Measurements from ENCODE around the gene ING5.
A peak's percentile ranks its signal among the peaks of the same experiment; 100 is the strongest.

Gene ING5

DNA sequence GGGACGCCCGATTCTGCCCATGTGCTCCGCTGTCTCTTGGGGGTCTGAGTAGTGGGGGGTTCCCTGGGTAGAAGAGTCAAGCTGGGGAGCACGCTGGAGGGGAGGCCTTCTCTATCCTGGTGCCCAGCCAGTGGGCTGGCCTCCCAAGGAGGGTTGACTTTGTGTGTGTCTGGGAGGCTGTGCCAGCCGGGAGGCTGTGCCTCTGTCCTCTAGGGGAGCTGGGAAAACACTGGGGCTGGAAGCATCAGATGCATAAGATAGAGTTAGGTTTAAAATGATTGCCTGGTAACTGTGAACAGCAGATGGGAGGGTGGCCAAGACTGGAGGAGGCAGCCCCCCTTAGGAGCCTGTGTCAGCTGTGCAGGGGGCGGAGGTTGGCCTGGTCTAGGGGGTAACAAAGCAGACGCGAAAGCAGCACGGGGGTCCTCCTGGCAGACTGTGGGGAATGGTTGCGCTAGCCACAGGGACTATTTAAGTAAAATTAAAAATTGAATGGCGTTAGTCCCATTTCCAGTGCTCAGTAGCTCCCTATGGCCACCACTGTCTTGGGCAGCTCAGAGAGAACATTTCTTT, 1.3 kb downstream of the ING5 start:
- no peak for DNase-seq

DNA sequence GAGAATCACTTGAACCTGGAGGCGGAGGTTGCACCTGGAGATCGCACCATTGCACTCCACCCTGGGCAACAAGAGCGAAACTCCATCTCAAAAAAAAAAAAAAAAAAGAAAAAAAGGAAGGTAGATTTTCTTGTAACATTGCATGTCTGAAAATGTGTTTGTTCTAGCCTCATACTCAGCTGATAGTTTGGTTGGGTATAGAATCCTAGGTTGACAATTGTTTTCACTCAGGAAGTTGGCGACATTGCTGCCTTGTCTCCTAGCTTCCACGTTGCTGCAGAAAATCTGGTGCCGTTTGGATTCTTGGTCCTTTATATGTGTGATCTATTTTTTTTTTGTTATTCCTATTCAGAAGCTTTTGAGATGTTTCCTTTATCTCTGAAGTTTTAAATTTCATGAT, 4.7 kb downstream of the ING5 start:
- no peak for DNase-seq

- DNase-seq, result no peak
Measured at GRCh38 chr2:241708879-241709278, 7.0 kb downstream of the ING5 start.

GRCh38 chr2:241719093-241719492, 17.3 kb downstream of the ING5 start:
- no peak for DNase-seq

- no peak for DNase-seq
Measured at GRCh38 chr2:241720099-241720498, 18.3 kb downstream of the ING5 start.

DNA sequence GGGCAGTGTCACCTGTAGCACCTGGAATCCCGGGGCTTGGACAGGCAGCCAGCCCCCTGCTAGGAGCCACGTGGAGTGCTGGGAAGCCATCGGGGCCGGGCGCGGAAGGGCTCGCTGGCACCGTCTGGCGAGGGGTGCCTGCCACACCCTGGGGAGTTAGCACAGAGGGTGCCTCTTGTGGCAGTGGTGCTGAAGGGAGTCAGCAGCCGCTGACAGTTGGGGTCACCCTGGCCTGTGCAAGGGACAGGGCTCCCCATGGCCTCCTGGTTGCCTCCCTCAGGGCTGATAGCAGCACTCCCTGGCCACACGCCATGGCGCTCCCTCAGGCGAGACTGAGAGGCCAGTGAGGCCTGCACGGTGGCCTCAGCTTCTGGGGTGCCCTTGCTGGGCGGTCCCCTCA, 18.7 kb downstream of the ING5 start:
- DNase-seq, result no peak

- no peak for DNase-seq
Measured at GRCh38 chr2:241721852-241722251, 20.0 kb downstream of the ING5 start.

- no peak for DNase-seq
Measured at GRCh38 chr2:241722896-241723454, 21.1 kb downstream of the ING5 start.

GRCh38 chr2:241724259-241724974, 22.6 kb downstream of the ING5 start:
- DNase-seq, result no peak

GRCh38 chr2:241724975-241725870, 23.4 kb downstream of the ING5 start:
- DNase-seq, result no peak

DNA sequence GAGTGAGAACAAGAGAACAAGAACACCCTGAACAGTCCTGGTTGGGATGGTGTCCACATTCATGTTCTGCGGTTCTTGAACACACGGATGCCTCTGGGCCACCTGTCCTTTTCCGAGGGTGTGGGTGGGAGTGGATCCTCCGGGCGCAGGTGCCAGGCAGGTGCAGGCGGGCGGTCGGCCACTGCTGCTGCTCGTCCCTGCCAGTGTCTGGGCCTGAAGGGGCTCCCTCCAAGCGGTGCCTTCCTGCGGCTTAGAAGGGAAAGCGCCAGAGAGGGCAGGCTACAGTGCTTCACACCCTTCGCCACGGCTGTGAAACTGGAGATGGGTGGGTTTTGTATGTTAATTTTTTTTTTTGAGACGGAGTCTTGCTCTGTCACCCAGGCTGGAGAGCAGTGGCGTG, 24.6 kb downstream of the ING5 start:
- no peak for DNase-seq

GRCh38 chr2:241728000-241728399, 26.2 kb downstream of the ING5 start:
- no peak for DNase-seq

- no peak for DNase-seq
Measured at GRCh38 chr2:241728627-241729026, 26.8 kb downstream of the ING5 start.

- no peak for DNase-seq
Measured at GRCh38 chr2:241729868-241730267, 28.0 kb downstream of the ING5 start.

GRCh38 chr2:241730671-241731293, 28.9 kb downstream of the ING5 start:
- no peak for DNase-seq

- DNase-seq, result peak; percentile 38
Measured at GRCh38 chr2:241732513-241733186, 30.8 kb downstream of the ING5 start.

DNA sequence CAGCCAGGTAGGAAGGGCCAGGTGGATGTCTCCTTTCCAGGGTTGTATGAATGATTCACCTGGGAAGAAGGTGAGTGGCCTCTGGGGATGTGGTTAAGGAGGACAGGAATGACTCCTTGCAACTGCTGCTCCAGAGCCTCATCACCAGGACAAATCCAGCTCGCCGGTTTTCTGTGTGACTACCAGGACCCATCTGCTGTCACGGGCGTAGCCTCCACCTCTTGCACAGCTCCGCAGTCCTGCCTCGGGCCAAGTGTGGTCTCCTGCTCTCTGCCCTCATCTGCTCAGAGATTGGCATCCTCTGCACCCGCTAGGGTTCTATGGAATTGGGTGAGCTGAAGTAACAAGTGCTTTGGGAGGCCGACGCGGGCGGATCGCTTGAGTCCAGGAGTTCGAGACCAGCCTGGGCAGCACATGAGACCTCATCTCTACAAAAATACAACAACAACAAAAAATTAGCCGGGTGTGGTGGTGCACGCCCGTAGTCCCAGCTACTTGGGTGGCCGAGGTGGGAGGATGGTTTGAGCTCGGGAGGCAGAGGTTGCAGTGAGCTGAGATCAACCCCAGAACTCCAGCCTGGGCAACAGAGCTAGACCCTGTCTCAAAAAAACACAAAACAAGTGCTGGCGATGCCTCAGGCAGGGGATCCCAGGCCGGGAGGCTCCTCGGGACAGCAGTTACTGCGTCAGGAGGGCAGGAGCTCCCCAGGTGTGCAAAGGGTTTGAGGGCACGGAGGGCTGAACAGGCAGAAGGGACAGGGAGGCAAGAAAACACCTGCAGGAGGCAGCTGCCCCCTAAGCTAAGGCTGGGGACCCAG, 31.8 kb downstream of the ING5 start:
- DNase-seq, result peak; percentile 16

GRCh38 chr2:241734208-241734466, 32.3 kb downstream of the ING5 start:
- DNase-seq, result no peak

DNA sequence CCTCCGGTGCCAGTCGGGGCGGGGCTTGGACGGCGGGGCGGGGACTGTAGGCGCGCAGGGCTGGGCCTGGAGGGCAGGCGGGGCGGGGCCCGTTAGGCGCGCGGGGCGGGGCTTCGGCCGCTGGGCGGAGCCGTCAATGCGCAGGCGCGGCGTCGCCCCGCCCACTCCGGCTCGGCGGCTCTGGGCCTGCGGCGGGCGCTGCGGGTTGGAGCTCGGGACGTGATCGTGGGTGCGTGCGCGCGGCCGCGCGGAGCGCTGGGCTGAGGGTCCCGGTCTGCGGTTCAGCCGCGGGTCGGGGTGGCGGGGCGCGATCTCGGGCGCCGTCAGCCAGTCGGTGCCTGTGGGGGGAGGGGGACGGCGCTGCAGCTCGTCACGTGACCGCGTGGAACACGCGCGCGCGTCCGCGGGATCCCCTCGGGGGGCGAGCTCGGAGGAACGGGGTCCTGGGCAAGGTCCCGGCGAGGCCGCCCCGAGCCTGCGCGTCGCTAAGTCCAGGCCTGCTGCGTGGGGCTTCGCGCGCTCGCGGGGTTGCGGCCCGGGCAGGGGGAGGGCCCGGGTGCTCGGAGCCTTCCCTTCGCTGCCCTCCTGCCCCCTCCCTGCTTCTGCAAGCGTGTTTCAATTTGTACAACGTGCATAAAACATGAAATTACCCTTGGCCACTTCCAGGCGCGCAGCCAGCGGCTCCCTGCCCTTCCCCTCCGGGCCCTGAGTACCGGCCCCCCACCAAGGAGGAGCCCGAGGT, 32.8 kb downstream of the ING5 start, which contains the start of gene D2HGDH:
D2HGDH (plus strand) TSS at position 164 of the 742 bp plus-strand sequence. CDS start 595 bp downstream, outside the sequence.
- peak; percentile 94 for DNase-seq

- DNase-seq, result no peak
Measured at GRCh38 chr2:241736111-241736510, 34.3 kb downstream of the ING5 start.
